Measurements from ENCODE around the gene ZNF205.

GRCh38 chr16:3158026-3158509 is 45.7 kb downstream of the ZNF205 start:
- TF ChIP-seq CTCF (conservative IDR thresholded peaks at IDR 0.05) = no peak
- no peak for TF ChIP-seq EZH2 (IDR thresholded peaks at IDR 0.05; ENCODE audit: low read depth)
